WERI-Rb-1 (cell line): ENCODE measurements around the gene CDC42BPB.

ENCODE experiments used
- DNase-seq: peaks from one replicate; pipeline ENCODE4 v3.0.0-alpha.2; 2020
- H3K27ac ChIP-seq: fragments of 250-450 bp; sonication (Bioruptor Pico); 2 replicates; pipeline ENCODE4 v1.5.1; 2020; ENCODE audit warnings: mild to moderate bottlenecking, moderate library complexity
- H3K27me3 ChIP-seq: fragments of 250-450 bp; sonication (Bioruptor Pico); 2 replicates; pipeline ENCODE4 v1.5.1; 2021; ENCODE audit warnings: mild to moderate bottlenecking, low read depth, moderate library complexity; ENCODE audit not compliant: insufficient read depth, severe bottlenecking
- H3K36me3 ChIP-seq: fragments of 250-450 bp; sonication (Bioruptor Pico); 2 replicates; pipeline ENCODE4 v1.5.1; 2020; ENCODE audit warnings: mild to moderate bottlenecking, moderate library complexity
- H3K4me3 ChIP-seq: 2 replicates; pipeline ENCODE4 v1.5.1; 2011; ENCODE audit warnings: low read depth, mild to moderate bottlenecking, control low read depth, low read length
- H3K9me3 ChIP-seq: fragments of 250-450 bp; sonication (Bioruptor Pico); 2 replicates; pipeline ENCODE4 v1.5.1; 2021; ENCODE audit warnings: mild to moderate bottlenecking, moderate library complexity; ENCODE audit not compliant: severe bottlenecking
- CTCF ChIP-seq: IDR thresholded peaks from 2 replicates; pipeline ENCODE4 v1.5.1; 2011; ENCODE audit warnings: low read depth, mild to moderate bottlenecking, control low read depth, inconsistent platforms, low read length

CDC42BPB gene

GRCh38 chr14:102893452-102893851 is 163.9 kb downstream of the CDC42BPB start:
- Histone ChIP-seq H3K9me3 (no peaks in the 10 kb centered on the region), H3K4me3 (no peak overlapping the region), H3K27ac (no peak overlapping the region), H3K36me3 (peaks cover 6% of the 10 kb centered on the region), H3K27me3 (no peaks in the 10 kb centered on the region)
- no peak for TF ChIP-seq CTCF
- no peak for DNase-seq

GRCh38 chr14:102892651-102893050 is 164.7 kb downstream of the CDC42BPB start:
- H3K27ac ChIP-seq = no peak overlapping the region
- H3K9me3 ChIP-seq = no peaks in the 10 kb centered on the region
- DNase-seq = no peak
- TF ChIP-seq CTCF = no peak
- no peak overlapping the region for H3K4me3 ChIP-seq
- no peaks in the 10 kb centered on the region for H3K27me3 ChIP-seq
- H3K36me3 ChIP-seq = peaks cover 1% of the 10 kb centered on the region

GRCh38 chr14:102891556-102891955 is 165.8 kb downstream of the CDC42BPB start:
- Histone ChIP-seq H3K27ac (no peak overlapping the region), H3K36me3 (peaks cover 2% of the 10 kb centered on the region), H3K4me3 (no peak overlapping the region), H3K27me3 (no peaks in the 10 kb centered on the region), H3K9me3 (no peaks in the 10 kb centered on the region)
- no peak for TF ChIP-seq CTCF
- no peak for DNase-seq

- H3K36me3 ChIP-seq = peaks cover 6% of the 10 kb centered on the region
- no peaks in the 10 kb centered on the region for H3K27me3 ChIP-seq
- H3K27ac ChIP-seq = no peak overlapping the region
- DNase-seq = no peak
- TF ChIP-seq CTCF = no peak
- H3K9me3 ChIP-seq = no peaks in the 10 kb centered on the region
- no peak overlapping the region for H3K4me3 ChIP-seq
These were observed 166.2 kb downstream of the CDC42BPB start for GRCh38 chr14:102891111-102891510.

- H3K36me3 ChIP-seq = peaks cover 12% of the 10 kb centered on the region
- no peak for TF ChIP-seq CTCF
- H3K4me3 ChIP-seq = no peak overlapping the region
- H3K9me3 ChIP-seq = no peaks in the 10 kb centered on the region
- no peaks in the 10 kb centered on the region for H3K27me3 ChIP-seq
- no peak for DNase-seq
- no peak overlapping the region for H3K27ac ChIP-seq
These were observed 167.7 kb downstream of the CDC42BPB start for GRCh38 chr14:102889615-102890014.

- no peak for TF ChIP-seq CTCF
- no peaks in the 10 kb centered on the region for H3K9me3 ChIP-seq
- peaks cover 12% of the 10 kb centered on the region for H3K36me3 ChIP-seq
- DNase-seq = no peak
- no peak overlapping the region for H3K4me3 ChIP-seq
- H3K27ac ChIP-seq = no peak overlapping the region
- no peaks in the 10 kb centered on the region for H3K27me3 ChIP-seq
These were observed 168.6 kb downstream of the CDC42BPB start for GRCh38 chr14:102888748-102889147.
